ENCODE measurements around the gene RNF214. TPM values are rescaled to one million over a fixed set of nuclear protein-coding genes. Genes with fewer than 3 reads are reported as not detected.
"Not testable (repeated sequence)": the region's sequence is repeated elsewhere in the genome, so short reads cannot be mapped to it uniquely, and the experiment has no call there.

RNF214 gene
- total and polyA plus RNA-seq, 4 donors = 17.2 to 23.8 (median 20.2) TPM

GRCh38 chr11:117204283-117205080 is 28.0 kb upstream of the RNF214 start:
- H3K9me3 ChIP-seq (ENCODE audit: control insufficient read depth, insufficient read depth, low read length) = no peaks in the 10 kb centered on the region
- H3K4me1 ChIP-seq (ENCODE audit: control insufficient read depth, insufficient read depth, low read length) = peaks cover 35% of the 10 kb centered on the region
- 71% methylated on average over 13 of the region's 17 CpGs for WGBS (ENCODE audit: insufficient coverage)
- no peak overlapping the region for H3K4me3 ChIP-seq (ENCODE audit: low read depth, low read length)
- peaks cover 32% of the 10 kb centered on the region for H3K36me3 ChIP-seq (ENCODE audit: control insufficient read depth, insufficient read depth, low read length)
- H3K27ac ChIP-seq (ENCODE audit: low read depth, low read length) = no peak overlapping the region
- no peak for DNase-seq (ENCODE audit: low read depth in 4 of 6, low spot score in 6 of 6)
- H3K27me3 ChIP-seq (ENCODE audit: control insufficient read depth, insufficient read depth, low read length) = no peaks in the 10 kb centered on the region

- H3K36me3 ChIP-seq (ENCODE audit: control insufficient read depth, insufficient read depth, low read length) = peaks cover 32% of the 10 kb centered on the region
- DNase-seq (ENCODE audit: low read depth in 4 of 6, low spot score in 6 of 6) = no peak
- peak overlapping the region; percentile 25 for H3K27ac ChIP-seq (ENCODE audit: low read depth, low read length)
- H3K27me3 ChIP-seq (ENCODE audit: control insufficient read depth, insufficient read depth, low read length) = no peaks in the 10 kb centered on the region
- H3K9me3 ChIP-seq (ENCODE audit: control insufficient read depth, insufficient read depth, low read length) = no peaks in the 10 kb centered on the region
- peaks cover 31% of the 10 kb centered on the region for H3K4me1 ChIP-seq (ENCODE audit: control insufficient read depth, insufficient read depth, low read length)
- WGBS (ENCODE audit: insufficient coverage) = 92% methylated on average over 5 of the region's 11 CpGs
- no peak overlapping the region for H3K4me3 ChIP-seq (ENCODE audit: low read depth, low read length)
These were observed 27.2 kb upstream of the RNF214 start for GRCh38 chr11:117205211-117205818.

GRCh38 chr11:117206111-117206510 is 26.4 kb upstream of the RNF214 start:
- H3K9me3 ChIP-seq (ENCODE audit: control insufficient read depth, insufficient read depth, low read length); H3K4me3 ChIP-seq (ENCODE audit: low read depth, low read length); DNase-seq (ENCODE audit: low read depth in 4 of 6, low spot score in 6 of 6); H3K27ac ChIP-seq (ENCODE audit: low read depth, low read length); H3K27me3 ChIP-seq (ENCODE audit: control insufficient read depth, insufficient read depth, low read length): not testable (repeated sequence)
- Histone ChIP-seq H3K4me1 (ENCODE audit: control insufficient read depth, insufficient read depth, low read length) (peaks cover 31% of the 10 kb centered on the region), H3K36me3 (ENCODE audit: control insufficient read depth, insufficient read depth, low read length) (peaks cover 39% of the 10 kb centered on the region)
- WGBS (ENCODE audit: insufficient coverage) = 94% methylated on average over 5 of the region's 8 CpGs

- not testable (repeated sequence) for H3K27ac ChIP-seq (ENCODE audit: low read depth, low read length); H3K9me3 ChIP-seq (ENCODE audit: control insufficient read depth, insufficient read depth, low read length); H3K27me3 ChIP-seq (ENCODE audit: control insufficient read depth, insufficient read depth, low read length); H3K4me3 ChIP-seq (ENCODE audit: low read depth, low read length); DNase-seq (ENCODE audit: low read depth in 4 of 6, low spot score in 6 of 6)
- Histone ChIP-seq H3K4me1 (ENCODE audit: control insufficient read depth, insufficient read depth, low read length) (peaks cover 26% of the 10 kb centered on the region), H3K36me3 (ENCODE audit: control insufficient read depth, insufficient read depth, low read length) (peaks cover 36% of the 10 kb centered on the region)
- no CpG with 5 or more reads among the region's 11 CpGs for WGBS (ENCODE audit: insufficient coverage)
These were observed 25.6 kb upstream of the RNF214 start for GRCh38 chr11:117206859-117207258.

- H3K27me3 ChIP-seq (ENCODE audit: control insufficient read depth, insufficient read depth, low read length); H3K9me3 ChIP-seq (ENCODE audit: control insufficient read depth, insufficient read depth, low read length); DNase-seq (ENCODE audit: low read depth in 4 of 6, low spot score in 6 of 6); H3K4me3 ChIP-seq (ENCODE audit: low read depth, low read length); H3K27ac ChIP-seq (ENCODE audit: low read depth, low read length): not testable (repeated sequence)
- peaks cover 20% of the 10 kb centered on the region for H3K4me1 ChIP-seq (ENCODE audit: control insufficient read depth, insufficient read depth, low read length)
- WGBS (ENCODE audit: insufficient coverage) = 88% methylated on average over 4 of the region's 5 CpGs
- H3K36me3 ChIP-seq (ENCODE audit: control insufficient read depth, insufficient read depth, low read length) = peaks cover 32% of the 10 kb centered on the region
These were observed 25.0 kb upstream of the RNF214 start for GRCh38 chr11:117207481-117207880.

GRCh38 chr11:117208710-117209109 is 23.8 kb upstream of the RNF214 start:
- not testable (repeated sequence) for H3K27me3 ChIP-seq (ENCODE audit: control insufficient read depth, insufficient read depth, low read length); H3K9me3 ChIP-seq (ENCODE audit: control insufficient read depth, insufficient read depth, low read length); H3K4me3 ChIP-seq (ENCODE audit: low read depth, low read length); DNase-seq (ENCODE audit: low read depth in 4 of 6, low spot score in 6 of 6); H3K27ac ChIP-seq (ENCODE audit: low read depth, low read length)
- H3K36me3 ChIP-seq (ENCODE audit: control insufficient read depth, insufficient read depth, low read length) = peaks cover 30% of the 10 kb centered on the region
- H3K4me1 ChIP-seq (ENCODE audit: control insufficient read depth, insufficient read depth, low read length) = peaks cover 18% of the 10 kb centered on the region
- WGBS (ENCODE audit: insufficient coverage) = no CpG with 5 or more reads among the region's 13 CpGs

GRCh38 chr11:117209351-117210125 is 22.9 kb upstream of the RNF214 start:
- not testable (repeated sequence) for H3K4me3 ChIP-seq (ENCODE audit: low read depth, low read length); H3K27ac ChIP-seq (ENCODE audit: low read depth, low read length); DNase-seq (ENCODE audit: low read depth in 4 of 6, low spot score in 6 of 6); H3K9me3 ChIP-seq (ENCODE audit: control insufficient read depth, insufficient read depth, low read length); H3K27me3 ChIP-seq (ENCODE audit: control insufficient read depth, insufficient read depth, low read length)
- Histone ChIP-seq H3K36me3 (ENCODE audit: control insufficient read depth, insufficient read depth, low read length) (peaks cover 29% of the 10 kb centered on the region), H3K4me1 (ENCODE audit: control insufficient read depth, insufficient read depth, low read length) (peaks cover 11% of the 10 kb centered on the region)
- 93% methylated on average over 6 of the region's 8 CpGs for WGBS (ENCODE audit: insufficient coverage)

GRCh38 chr11:117210620-117211019 is 21.9 kb upstream of the RNF214 start:
- Histone ChIP-seq H3K27me3 (ENCODE audit: control insufficient read depth, insufficient read depth, low read length) (no peaks in the 10 kb centered on the region), H3K36me3 (ENCODE audit: control insufficient read depth, insufficient read depth, low read length) (peaks cover 25% of the 10 kb centered on the region), H3K9me3 (ENCODE audit: control insufficient read depth, insufficient read depth, low read length) (no peaks in the 10 kb centered on the region), H3K27ac (ENCODE audit: low read depth, low read length) (no peak overlapping the region), H3K4me1 (ENCODE audit: control insufficient read depth, insufficient read depth, low read length) (peaks cover under 1% of the 10 kb centered on the region), H3K4me3 (ENCODE audit: low read depth, low read length) (no peak overlapping the region)
- no peak for DNase-seq (ENCODE audit: low read depth in 4 of 6, low spot score in 6 of 6)
- WGBS (ENCODE audit: insufficient coverage) = no CpG with 5 or more reads among the region's 3 CpGs

GRCh38 chr11:117212697-117213355 is 19.6 kb upstream of the RNF214 start:
- no peaks in the 10 kb centered on the region for H3K9me3 ChIP-seq (ENCODE audit: control insufficient read depth, insufficient read depth, low read length)
- H3K27ac ChIP-seq (ENCODE audit: low read depth, low read length) = no peak overlapping the region
- H3K4me1 ChIP-seq (ENCODE audit: control insufficient read depth, insufficient read depth, low read length) = no peaks in the 10 kb centered on the region
- no peak overlapping the region for H3K4me3 ChIP-seq (ENCODE audit: low read depth, low read length)
- H3K27me3 ChIP-seq (ENCODE audit: control insufficient read depth, insufficient read depth, low read length) = no peaks in the 10 kb centered on the region
- no peak for DNase-seq (ENCODE audit: low read depth in 4 of 6, low spot score in 6 of 6)
- 93% methylated on average over 5 of the region's 11 CpGs for WGBS (ENCODE audit: insufficient coverage)
- peaks cover 44% of the 10 kb centered on the region for H3K36me3 ChIP-seq (ENCODE audit: control insufficient read depth, insufficient read depth, low read length)
